GM19328 (cell line): ENCODE data around the gene REEP6.
"Not testable (repeated sequence)": the region's sequence is repeated elsewhere in the genome, so short reads cannot be mapped to it uniquely, and the experiment has no call there.

ENCODE experiments used
- ATAC-seq: cut with Tn5 transposase; IDR thresholded peaks from one replicate; pipeline ENCODE4 v1.9.1; 2021; ENCODE audit warnings: mild to moderate bottlenecking, moderate library complexity; ENCODE audit not compliant: unreplicated experiment

Gene REEP6

GRCh38 chr19:1488282-1488601 is 2.7 kb upstream of the REEP6 start:
- ATAC-seq, result no peak

GRCh38 chr19:1489463-1490310 is 1.3 kb upstream of the REEP6 start:
- no peak for ATAC-seq

- peak; percentile 81 for ATAC-seq
Observed at GRCh38 chr19:1490311-1491113, 469 bp upstream of the REEP6 start, which contains the start of gene PCSK4. Gene PCSK4 (minus strand): TSS chr19:1490350. CDS start chr19:1490346, 4 bp downstream.

GRCh38 chr19:1491849-1492170 is 829 bp downstream of the REEP6 start:
- no peak for ATAC-seq

GRCh38 chr19:1492474-1493006 is 1.6 kb downstream of the REEP6 start:
- ATAC-seq, result no peak

- no peak for ATAC-seq
Observed at GRCh38 chr19:1494115-1494815, 3.3 kb downstream of the REEP6 start.

- no peak for ATAC-seq
Observed at GRCh38 chr19:1495051-1495798, 4.2 kb downstream of the REEP6 start.

- no peak for ATAC-seq
Observed at GRCh38 chr19:1495799-1496713, 5.1 kb downstream of the REEP6 start.

- no peak for ATAC-seq
Observed at GRCh38 chr19:1496714-1497577, 6.0 kb downstream of the REEP6 start.

GRCh38 chr19:1497578-1498235 is 6.7 kb downstream of the REEP6 start:
- ATAC-seq, result no peak

- not testable (repeated sequence) for ATAC-seq
Observed at GRCh38 chr19:1499231-1499630, 8.2 kb downstream of the REEP6 start.

GRCh38 chr19:1501200-1501595 is 10.2 kb downstream of the REEP6 start:
- no peak for ATAC-seq

GRCh38 chr19:1502433-1503088 is 11.6 kb downstream of the REEP6 start:
- ATAC-seq, result no peak

GRCh38 chr19:1503089-1503924 is 12.3 kb downstream of the REEP6 start:
- ATAC-seq, result no peak

- no peak for ATAC-seq
Observed at GRCh38 chr19:1503925-1504773, 13.2 kb downstream of the REEP6 start.

- no peak for ATAC-seq
Observed at GRCh38 chr19:1505012-1505411, 14.0 kb downstream of the REEP6 start.
